K562 (cell line): Measurements from ENCODE around the gene OBP2A. TPM values are rescaled to one million over a fixed set of nuclear protein-coding genes. Genes with fewer than 3 reads are reported as not detected.
A peak's percentile ranks its signal among the peaks of the same experiment; 100 is the strongest.

ENCODE experiments used
- ATF7 ChIP-seq: fragments of 450-650 bp; IDR thresholded peaks from 2 replicates; pipeline ENCODE4 v1.7.1; 2014; ENCODE audit warnings: mild to moderate bottlenecking, moderate library complexity
- GATAD2B ChIP-seq: fragments of 450-650 bp; IDR thresholded peaks from 2 replicates; pipeline ENCODE4 v1.6.1; 2017; ENCODE audit warnings: mild to moderate bottlenecking, borderline replicate concordance
- IFI16 ChIP-seq: fragments of 250-450 bp; sonication (Bioruptor Pico); IDR thresholded peaks from 2 replicates; pipeline ENCODE4 v2.1.2; 2022; ENCODE audit warnings: mild to moderate bottlenecking, inconsistent platforms
- MECOM ChIP-seq: fragments of 250-450 bp; sonication (Bioruptor Pico); IDR thresholded peaks from 2 replicates; pipeline ENCODE4 v1.8.0; 2022; ENCODE audit warnings: inconsistent platforms
- PRMT5 ChIP-seq: sonication (generic); formaldehyde crosslinking; IDR thresholded peaks from 2 replicates; pipeline ENCODE4 v1.5.0; 2020; ENCODE audit warnings: missing genetic modification reagents
- RBFOX2 ChIP-seq: fragments of 200-400 bp; formaldehyde crosslinking; IDR thresholded peaks from 2 replicates; pipeline ENCODE4 v1.6.1; 2017; ENCODE audit warnings: low read depth, mild to moderate bottlenecking, low read length, moderate library complexity
- SMARCA4 ChIP-seq: fragments of 450-650 bp; IDR thresholded peaks from 2 replicates; pipeline ENCODE4 v1.6.1; 2016
- SRSF3 ChIP-seq: fragments of 200-400 bp; formaldehyde crosslinking; IDR thresholded peaks from 2 replicates; pipeline ENCODE4 v1.6.1; 2016; ENCODE audit warnings: mild to moderate bottlenecking, low read length, moderate library complexity; ENCODE audit not compliant: insufficient read depth
- THRAP3 ChIP-seq: fragments of 450-650 bp; IDR thresholded peaks from 2 replicates; pipeline ENCODE4 v1.6.1; 2016; ENCODE audit warnings: mild to moderate bottlenecking, inconsistent platforms, borderline replicate concordance
- polyA plus RNA-seq, 8 experiments: library from polyadenylated mRNA; depleted of rRNA in 4 of 8; stranded (reverse) in 5 of 8; unstranded in 3 of 8; fragments of >200 nt; fragmentation: Nextera tagmentation in 2 of 8; fragmentation: Illumina TruSeq in 1 of 8; extraction: Ambion mirVana in 2 of 8; extraction: Trizol in 1 of 8; gene quantifications; 2 replicates each; pipeline versions ENCODE4 v1.2.1 to v1.2.3, GENCODE V29; 2011 to 2014; ENCODE audit warnings: inconsistent platforms in 1 of 8, missing spikeins in 1 of 8
- total RNA-seq, 7 experiments: library from RNA; depleted of rRNA in 6 of 7; stranded (reverse); fragments of >200 nt in 6 of 7; fragmentation: Illumina TruSeq in 2 of 7; extraction: Trizol in 2 of 7; gene quantifications; 2 replicates each; pipeline versions ENCODE4 v1.2.1 to v1.2.3, GENCODE V29; 2011 to 2021; ENCODE audit warnings: low replicate concordance in 1 of 7
- TF ChIP-seq, protein P1 (sequence below): fragments of 250-450 bp; sonication (Bioruptor Pico); IDR thresholded peaks from 2 replicates; pipeline ENCODE4 v1.9.0; 2021; ENCODE audit warnings: mild to moderate bottlenecking, inconsistent platforms
- TF ChIP-seq, protein P2 (sequence below), 2 experiments: fragments of 450-650 bp in 1 of 2; sonication (generic) in 1 of 2; formaldehyde crosslinking in 1 of 2; IDR thresholded peaks; 2 replicates each; pipeline versions ENCODE4 v1.7.1 to v1.9.0; 2016 to 2022; ENCODE audit warnings: inconsistent platforms in 1 of 2, mild to moderate bottlenecking in 1 of 2, missing genetic modification reagents in 1 of 2
- TF ChIP-seq, protein P3 (sequence below): fragments of 450-650 bp; IDR thresholded peaks from 2 replicates; pipeline ENCODE4 v1.6.1; 2016; ENCODE audit warnings: antibody characterized with exemption
- TF ChIP-seq, protein P4 (sequence below): fragments of 250-450 bp; sonication (Bioruptor Pico); IDR thresholded peaks from 2 replicates; pipeline ENCODE4 v1.5.0; 2020; ENCODE audit warnings: mild to moderate bottlenecking

The OBP2A gene
- total and polyA plus RNA-seq, 9 of the 15 experiments (the other 6 are each of a cell fraction or from before 2014, with no cell fraction given) = not detected

DNA sequence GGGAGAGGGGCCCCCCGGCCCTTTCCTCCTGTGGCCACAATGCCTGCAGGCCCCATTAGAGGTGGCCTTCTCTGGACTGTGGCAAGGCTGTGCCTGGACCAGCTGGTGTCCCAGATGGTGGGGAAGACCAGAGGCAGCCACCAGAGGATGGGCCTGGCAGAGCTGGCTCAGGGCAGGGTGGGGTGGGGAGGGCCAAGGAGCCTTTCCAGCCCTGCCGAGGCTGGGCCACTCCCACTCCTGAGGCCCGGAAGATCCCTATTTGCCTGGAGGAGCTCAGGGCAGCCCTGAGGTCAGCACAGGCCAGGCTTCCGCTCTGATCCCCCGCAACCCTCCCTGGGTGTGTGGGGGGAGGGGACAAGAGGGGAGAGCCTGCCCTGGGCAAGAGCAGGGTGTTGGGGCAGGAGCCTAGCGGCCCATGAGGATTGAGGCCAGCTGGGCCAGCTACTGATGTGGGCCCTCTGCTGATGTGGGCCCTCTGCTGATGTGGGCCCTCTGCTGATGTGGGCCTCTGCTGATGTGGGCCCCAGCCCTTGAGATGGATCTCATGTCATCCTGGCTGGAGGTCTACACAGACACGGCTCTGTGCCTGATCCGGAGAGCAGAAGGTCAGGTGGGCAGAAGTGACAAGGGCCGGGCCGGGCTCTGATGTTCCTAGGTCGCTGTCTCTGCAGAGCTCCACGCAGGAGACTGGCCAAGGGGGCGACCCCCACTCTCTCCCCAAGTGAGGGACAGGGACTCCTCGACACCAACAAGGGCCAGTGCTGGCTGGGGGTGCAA is 39.4 kb upstream of the OBP2A start (continued):
- TF ChIP-seq ATF7 = peak; percentile 69; the same call in 1 of the 2 replicates
- TF ChIP-seq THRAP3 = no peak
- TF ChIP-seq SRSF3 = no peak
- TF ChIP-seq, protein P1, sequence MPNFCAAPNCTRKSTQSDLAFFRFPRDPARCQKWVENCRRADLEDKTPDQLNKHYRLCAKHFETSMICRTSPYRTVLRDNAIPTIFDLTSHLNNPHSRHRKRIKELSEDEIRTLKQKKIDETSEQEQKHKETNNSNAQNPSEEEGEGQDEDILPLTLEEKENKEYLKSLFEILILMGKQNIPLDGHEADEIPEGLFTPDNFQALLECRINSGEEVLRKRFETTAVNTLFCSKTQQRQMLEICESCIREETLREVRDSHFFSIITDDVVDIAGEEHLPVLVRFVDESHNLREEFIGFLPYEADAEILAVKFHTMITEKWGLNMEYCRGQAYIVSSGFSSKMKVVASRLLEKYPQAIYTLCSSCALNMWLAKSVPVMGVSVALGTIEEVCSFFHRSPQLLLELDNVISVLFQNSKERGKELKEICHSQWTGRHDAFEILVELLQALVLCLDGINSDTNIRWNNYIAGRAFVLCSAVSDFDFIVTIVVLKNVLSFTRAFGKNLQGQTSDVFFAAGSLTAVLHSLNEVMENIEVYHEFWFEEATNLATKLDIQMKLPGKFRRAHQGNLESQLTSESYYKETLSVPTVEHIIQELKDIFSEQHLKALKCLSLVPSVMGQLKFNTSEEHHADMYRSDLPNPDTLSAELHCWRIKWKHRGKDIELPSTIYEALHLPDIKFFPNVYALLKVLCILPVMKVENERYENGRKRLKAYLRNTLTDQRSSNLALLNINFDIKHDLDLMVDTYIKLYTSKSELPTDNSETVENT (CRISPR knock-in tag) = no peak
- TF ChIP-seq PRMT5 = no peak
- TF ChIP-seq RBFOX2 = peak; percentile 58; the same call in 1 of the 2 replicates
- no peak for TF ChIP-seq MECOM (CRISPR knock-in tag)
- TF ChIP-seq, protein P2, sequence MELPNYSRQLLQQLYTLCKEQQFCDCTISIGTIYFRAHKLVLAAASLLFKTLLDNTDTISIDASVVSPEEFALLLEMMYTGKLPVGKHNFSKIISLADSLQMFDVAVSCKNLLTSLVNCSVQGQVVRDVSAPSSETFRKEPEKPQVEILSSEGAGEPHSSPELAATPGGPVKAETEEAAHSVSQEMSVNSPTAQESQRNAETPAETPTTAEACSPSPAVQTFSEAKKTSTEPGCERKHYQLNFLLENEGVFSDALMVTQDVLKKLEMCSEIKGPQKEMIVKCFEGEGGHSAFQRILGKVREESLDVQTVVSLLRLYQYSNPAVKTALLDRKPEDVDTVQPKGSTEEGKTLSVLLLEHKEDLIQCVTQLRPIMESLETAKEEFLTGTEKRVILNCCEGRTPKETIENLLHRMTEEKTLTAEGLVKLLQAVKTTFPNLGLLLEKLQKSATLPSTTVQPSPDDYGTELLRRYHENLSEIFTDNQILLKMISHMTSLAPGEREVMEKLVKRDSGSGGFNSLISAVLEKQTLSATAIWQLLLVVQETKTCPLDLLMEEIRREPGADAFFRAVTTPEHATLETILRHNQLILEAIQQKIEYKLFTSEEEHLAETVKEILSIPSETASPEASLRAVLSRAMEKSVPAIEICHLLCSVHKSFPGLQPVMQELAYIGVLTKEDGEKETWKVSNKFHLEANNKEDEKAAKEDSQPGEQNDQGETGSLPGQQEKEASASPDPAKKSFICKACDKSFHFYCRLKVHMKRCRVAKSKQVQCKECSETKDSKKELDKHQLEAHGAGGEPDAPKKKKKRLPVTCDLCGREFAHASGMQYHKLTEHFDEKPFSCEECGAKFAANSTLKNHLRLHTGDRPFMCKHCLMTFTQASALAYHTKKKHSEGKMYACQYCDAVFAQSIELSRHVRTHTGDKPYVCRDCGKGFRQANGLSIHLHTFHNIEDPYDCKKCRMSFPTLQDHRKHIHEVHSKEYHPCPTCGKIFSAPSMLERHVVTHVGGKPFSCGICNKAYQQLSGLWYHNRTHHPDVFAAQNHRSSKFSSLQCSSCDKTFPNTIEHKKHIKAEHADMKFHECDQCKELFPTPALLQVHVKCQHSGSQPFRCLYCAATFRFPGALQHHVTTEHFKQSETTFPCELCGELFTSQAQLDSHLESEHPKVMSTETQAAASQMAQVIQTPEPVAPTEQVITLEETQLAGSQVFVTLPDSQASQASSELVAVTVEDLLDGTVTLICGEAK (IDR thresholded peaks at IDR 0.05) = peak; percentile 52; the same call in 1 of the 2 replicates
- TF ChIP-seq, protein P2 (CRISPR knock-in tag; IDR thresholded peaks at IDR 0.05) = no peak
- TF ChIP-seq GATAD2B = no peak
- TF ChIP-seq, protein P3, sequence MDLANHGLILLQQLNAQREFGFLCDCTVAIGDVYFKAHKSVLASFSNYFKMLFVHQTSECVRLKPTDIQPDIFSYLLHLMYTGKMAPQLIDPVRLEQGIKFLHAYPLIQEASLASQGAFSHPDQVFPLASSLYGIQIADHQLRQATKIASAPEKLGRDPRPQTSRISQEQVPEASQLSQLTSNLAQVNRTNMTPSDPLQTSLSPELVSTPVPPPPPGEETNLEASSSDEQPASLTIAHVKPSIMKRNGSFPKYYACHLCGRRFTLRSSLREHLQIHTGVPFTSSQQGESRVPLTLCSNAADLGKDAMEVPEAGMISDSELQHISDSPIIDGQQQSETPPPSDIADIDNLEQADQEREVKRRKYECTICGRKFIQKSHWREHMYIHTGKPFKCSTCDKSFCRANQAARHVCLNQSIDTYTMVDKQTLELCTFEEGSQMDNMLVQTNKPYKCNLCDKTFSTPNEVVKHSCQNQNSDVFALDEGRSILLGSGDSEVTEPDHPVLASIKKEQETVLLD = no peak
- peak; percentile 16; the same call in 1 of the 2 replicates for TF ChIP-seq SMARCA4
- TF ChIP-seq, protein P4, sequence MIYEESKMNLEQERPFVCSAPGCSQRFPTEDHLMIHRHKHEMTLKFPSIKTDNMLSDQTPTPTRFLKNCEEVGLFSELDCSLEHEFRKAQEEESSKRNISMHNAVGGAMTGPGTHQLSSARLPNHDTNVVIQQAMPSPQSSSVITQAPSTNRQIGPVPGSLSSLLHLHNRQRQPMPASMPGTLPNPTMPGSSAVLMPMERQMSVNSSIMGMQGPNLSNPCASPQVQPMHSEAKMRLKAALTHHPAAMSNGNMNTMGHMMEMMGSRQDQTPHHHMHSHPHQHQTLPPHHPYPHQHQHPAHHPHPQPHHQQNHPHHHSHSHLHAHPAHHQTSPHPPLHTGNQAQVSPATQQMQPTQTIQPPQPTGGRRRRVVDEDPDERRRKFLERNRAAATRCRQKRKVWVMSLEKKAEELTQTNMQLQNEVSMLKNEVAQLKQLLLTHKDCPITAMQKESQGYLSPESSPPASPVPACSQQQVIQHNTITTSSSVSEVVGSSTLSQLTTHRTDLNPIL (CRISPR knock-in tag) = no peak
- TF ChIP-seq IFI16 (CRISPR knock-in tag) = no peak
